Limb (tissue), 2 donors: Measurements from ENCODE around the gene TNFRSF4.

Experiments
- DNase-seq, 2 donors: peaks; one replicate each; pipeline ENCODE4 v3.0.0-alpha.2; 2016; ENCODE audit errors: extremely low spot score in 2 of 2

TNFRSF4 gene

GRCh38 chr1:1183221-1183747 is 30.7 kb downstream of the TNFRSF4 start:
- peak in 1 of 2 donors; percentile 20 for DNase-seq

GRCh38 chr1:1182491-1183220 is 31.3 kb downstream of the TNFRSF4 start:
- DNase-seq, result no peak

DNA sequence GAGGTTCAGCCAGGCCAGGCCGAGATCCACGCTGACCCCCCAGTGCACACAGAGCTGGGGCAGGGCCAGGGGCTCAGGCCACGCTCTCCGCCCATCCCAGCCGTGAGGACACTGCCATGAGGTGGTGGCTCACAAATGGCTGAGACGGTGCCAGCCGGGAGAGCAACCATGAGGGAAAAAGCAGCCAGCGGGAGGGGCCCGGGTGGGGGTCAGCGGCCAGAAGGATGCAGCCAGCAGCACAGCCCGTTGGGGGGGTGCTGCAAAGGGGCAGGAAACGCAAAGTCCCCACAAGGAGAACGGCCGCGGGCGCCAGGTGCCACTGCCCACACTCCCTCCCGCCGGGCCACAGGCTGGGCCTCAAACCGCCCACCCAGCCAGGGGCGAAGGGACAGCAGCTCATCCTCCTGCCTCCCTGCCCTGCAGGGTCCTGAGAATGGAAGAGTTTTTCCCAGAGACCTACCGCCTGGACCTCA is 32.0 kb downstream of the TNFRSF4 start:
- peak in 1 of 2 donors; percentile 25 for DNase-seq

- peak in 1 of 2 donors; percentile 22 for DNase-seq
Observed at GRCh38 chr1:1181129-1181937, 32.6 kb downstream of the TNFRSF4 start.

GRCh38 chr1:1179983-1180861 is 33.7 kb downstream of the TNFRSF4 start:
- DNase-seq, result peak in 1 of 2 donors; percentile 20

GRCh38 chr1:1179346-1179982 is 34.5 kb downstream of the TNFRSF4 start:
- peak in 1 of 2 donors; percentile 21 for DNase-seq

DNA sequence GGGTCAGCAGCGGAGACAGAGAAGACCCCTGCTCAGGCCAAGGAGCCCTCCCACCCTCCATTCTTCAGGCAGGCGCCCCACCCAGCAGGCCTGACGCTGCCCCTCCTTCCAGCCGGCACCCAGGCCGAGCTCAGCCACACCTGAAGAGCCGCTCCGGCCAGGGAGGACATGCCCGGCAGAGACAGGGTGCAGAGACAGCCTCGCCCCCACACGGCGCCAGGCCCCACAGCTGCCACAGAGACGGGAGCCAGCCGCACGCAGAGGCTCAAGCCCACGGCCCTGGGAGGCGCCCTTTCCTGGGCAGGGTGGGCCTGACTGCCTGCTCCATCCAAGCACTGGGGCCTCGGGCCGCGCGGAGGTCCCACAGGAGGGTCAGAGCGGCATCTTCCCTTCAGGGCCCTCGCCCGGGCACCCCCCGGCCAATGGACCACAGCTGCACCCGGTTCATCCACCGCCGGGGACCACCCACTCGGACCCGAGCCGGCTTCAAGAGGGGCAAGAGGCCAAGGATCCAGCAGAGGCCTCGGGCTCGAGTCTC is 35.1 kb downstream of the TNFRSF4 start:
- peak in 1 of 2 donors; percentile 29 for DNase-seq

- DNase-seq, result no peak
Observed at GRCh38 chr1:1177452-1178206, 36.3 kb downstream of the TNFRSF4 start.

GRCh38 chr1:1176931-1177330 is 37.0 kb downstream of the TNFRSF4 start:
- no peak for DNase-seq

GRCh38 chr1:1176063-1176761 is 37.7 kb downstream of the TNFRSF4 start:
- DNase-seq, result peak in 1 of 2 donors; percentile 28

DNA sequence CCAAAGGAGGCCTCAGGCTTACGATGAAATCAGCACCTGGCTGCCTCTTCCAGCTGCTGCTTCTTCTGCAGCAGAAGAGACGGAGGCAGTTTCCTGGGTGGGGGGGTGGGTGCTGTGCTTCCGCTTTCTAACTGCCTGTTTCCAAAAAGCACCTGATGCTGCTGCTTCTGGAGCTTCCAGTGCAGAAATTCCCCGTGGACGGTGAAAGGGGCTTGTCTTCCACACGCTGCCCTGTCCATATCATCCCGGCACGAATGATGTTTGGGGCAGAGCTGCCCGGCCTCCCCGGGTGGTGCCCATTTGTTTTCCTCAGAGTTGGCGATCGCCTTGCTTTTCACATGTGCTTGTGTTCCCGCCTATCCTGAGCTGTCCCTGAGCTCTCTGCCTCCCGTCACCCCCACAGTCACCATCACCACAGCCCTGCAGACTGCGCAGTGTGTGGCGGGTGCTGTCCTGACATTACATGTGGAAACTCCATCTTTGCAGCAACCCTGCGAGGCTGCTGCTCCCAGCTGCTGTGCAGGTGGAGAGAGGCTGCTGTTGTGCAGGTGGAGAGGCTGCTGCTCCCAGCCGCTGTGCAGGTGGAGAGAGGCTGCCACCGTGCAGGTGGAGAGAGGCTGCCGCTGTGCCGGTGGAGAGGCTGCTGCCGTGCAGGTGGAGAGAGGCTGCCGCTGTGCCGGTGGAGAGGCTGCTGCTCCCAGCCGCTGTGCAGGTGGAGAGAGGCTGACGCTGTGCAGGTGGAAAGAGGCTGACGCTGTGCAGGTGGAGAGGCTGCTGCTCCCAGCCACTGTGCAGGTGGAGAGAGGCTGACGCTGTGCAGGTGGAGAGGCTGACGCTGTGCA is 38.5 kb downstream of the TNFRSF4 start:
- no peak for DNase-seq

DNA sequence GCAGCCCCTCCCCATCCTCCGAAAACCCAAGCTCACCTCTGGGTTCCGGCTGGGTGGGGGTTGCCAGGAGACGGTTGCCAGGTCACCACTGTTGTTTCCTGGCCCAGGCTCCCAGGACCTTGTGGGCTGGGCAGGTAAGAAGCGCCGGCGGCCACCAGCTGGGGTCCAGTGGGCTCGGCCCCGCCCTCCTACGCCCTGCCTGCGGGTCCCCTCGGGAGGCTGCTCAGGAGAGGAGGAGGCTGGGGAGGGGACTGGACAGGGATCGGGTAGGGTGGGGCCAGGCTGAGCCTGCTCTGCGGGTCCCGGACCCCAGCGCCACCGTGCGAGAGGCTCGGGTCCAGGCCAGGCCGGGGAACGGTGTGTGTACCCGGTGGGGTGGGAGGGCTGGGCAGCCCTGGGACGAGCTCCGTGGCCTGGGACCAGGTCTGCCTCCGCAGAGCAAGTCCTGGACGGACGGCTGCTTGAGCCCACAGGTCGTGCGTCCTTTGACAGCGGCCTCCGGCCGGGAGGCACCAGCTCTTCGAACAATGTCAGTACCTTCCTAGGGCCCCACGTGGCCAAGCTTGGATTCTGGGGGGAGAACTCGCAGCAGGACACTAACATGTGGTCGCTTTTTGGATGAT is 40.0 kb downstream of the TNFRSF4 start, which contains the start of gene TTLL10:
Gene TTLL10 (plus strand): TSS at position 88 of the 623 bp plus-strand sequence. CDS start 5,336 bp downstream, outside the sequence.
- peak in 1 of 2 donors; percentile 35 for DNase-seq

- peak in 1 of 2 donors; percentile 20 for DNase-seq
Observed at GRCh38 chr1:1173061-1173792, 40.7 kb downstream of the TNFRSF4 start.

- peak in 1 of 2 donors; percentile 27 for DNase-seq
Observed at GRCh38 chr1:1171546-1172340, 42.2 kb downstream of the TNFRSF4 start.

DNA sequence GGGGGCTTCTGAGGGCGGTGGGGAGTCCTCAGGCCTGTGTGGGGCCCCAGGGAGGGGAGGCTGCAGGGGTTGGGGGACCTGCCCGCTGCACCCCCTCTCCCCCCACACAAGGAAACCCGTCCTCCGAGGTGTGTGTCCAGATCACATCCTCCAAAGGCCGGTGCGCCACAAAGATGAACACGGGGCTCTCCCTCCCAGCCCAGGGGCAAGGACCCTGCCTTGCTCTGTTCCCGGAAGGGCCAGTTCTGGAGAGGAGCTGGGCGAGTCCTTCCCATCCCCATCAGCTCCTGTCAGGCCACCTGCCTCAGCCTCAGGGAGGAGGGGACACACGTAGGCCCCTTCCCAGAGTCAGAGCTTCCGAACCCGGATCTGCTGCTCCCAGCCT is 42.8 kb downstream of the TNFRSF4 start:
- no peak for DNase-seq
